IMR-90 (cell line): ENCODE data around the gene SPSB4.

ENCODE experiments used
- POLR2A ChIP-seq: IDR thresholded peaks from 2 replicates; pipeline ENCODE4 v1.6.1; 2012; ENCODE audit warnings: mild to moderate bottlenecking, low read depth, low read length
- RFX5 ChIP-seq: IDR thresholded peaks from 2 replicates; pipeline ENCODE4 v1.8.0; 2012; ENCODE audit warnings: low read depth, mild to moderate bottlenecking, low read length, moderate library complexity
- TF ChIP-seq, protein P1 (sequence below): conservative IDR thresholded peaks from 2 replicates; pipeline ENCODE4 v1.5.1; 2012; ENCODE audit warnings: mild to moderate bottlenecking, low read depth, low read length, improper control_type of control experiment

- TF ChIP-seq POLR2A: no peak
- TF ChIP-seq, protein P1, sequence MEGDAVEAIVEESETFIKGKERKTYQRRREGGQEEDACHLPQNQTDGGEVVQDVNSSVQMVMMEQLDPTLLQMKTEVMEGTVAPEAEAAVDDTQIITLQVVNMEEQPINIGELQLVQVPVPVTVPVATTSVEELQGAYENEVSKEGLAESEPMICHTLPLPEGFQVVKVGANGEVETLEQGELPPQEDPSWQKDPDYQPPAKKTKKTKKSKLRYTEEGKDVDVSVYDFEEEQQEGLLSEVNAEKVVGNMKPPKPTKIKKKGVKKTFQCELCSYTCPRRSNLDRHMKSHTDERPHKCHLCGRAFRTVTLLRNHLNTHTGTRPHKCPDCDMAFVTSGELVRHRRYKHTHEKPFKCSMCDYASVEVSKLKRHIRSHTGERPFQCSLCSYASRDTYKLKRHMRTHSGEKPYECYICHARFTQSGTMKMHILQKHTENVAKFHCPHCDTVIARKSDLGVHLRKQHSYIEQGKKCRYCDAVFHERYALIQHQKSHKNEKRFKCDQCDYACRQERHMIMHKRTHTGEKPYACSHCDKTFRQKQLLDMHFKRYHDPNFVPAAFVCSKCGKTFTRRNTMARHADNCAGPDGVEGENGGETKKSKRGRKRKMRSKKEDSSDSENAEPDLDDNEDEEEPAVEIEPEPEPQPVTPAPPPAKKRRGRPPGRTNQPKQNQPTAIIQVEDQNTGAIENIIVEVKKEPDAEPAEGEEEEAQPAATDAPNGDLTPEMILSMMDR: no peak
- no peak for TF ChIP-seq RFX5
Measured at GRCh38 chr3:141096981-141097380, 45.8 kb downstream of the SPSB4 start.
